Activated CD4-positive, CD25-positive, alpha-beta regulatory T cell treated with anti-CD3 and anti-CD28 coated beads, Interleukin-2, amount 50 U/mL, for 24 hours (primary cell): ENCODE measurements around the gene CCNK.

Experiments used
- ATAC-seq, 2 donors: fragments of 150-1000 bp; cut with Tn5 transposase; one replicate each; pipeline ENCODE4 v1.10.0; 2021; ENCODE audit warnings: mild to moderate bottlenecking in 1 of 2, moderate library complexity in 1 of 2

Gene CCNK

GRCh38 chr14:99467336-99468078, 13.7 kb upstream of the CCNK start:
- ATAC-seq, result no peak

GRCh38 chr14:99468081-99468480, 13.1 kb upstream of the CCNK start:
- no peak for ATAC-seq

- ATAC-seq, result no peak
These were observed 12.2 kb upstream of the CCNK start for GRCh38 chr14:99468836-99469592.

- no peak for ATAC-seq
These were observed 9.5 kb upstream of the CCNK start for GRCh38 chr14:99471731-99472130.

GRCh38 chr14:99472937-99473336, 8.3 kb upstream of the CCNK start:
- no peak for ATAC-seq

- ATAC-seq, result no peak
These were observed 7.8 kb upstream of the CCNK start for GRCh38 chr14:99473458-99473857.

- no peak for ATAC-seq
These were observed 6.0 kb upstream of the CCNK start for GRCh38 chr14:99475179-99475578.

GRCh38 chr14:99475660-99476059, 5.5 kb upstream of the CCNK start:
- ATAC-seq, result no peak

GRCh38 chr14:99476864-99477263, 4.3 kb upstream of the CCNK start:
- ATAC-seq, result no peak

GRCh38 chr14:99478128-99478527, 3.1 kb upstream of the CCNK start:
- ATAC-seq, result no peak

GRCh38 chr14:99479160-99479905, 1.9 kb upstream of the CCNK start:
- ATAC-seq, result no peak

GRCh38 chr14:99479906-99480869, 1.0 kb upstream of the CCNK start, which contains the start of gene SETD3:
SETD3 (minus strand) TSS chr14:99480859; CDS start chr14:99465805, 15,054 bp downstream.
- ATAC-seq, result no peak

- no peak for ATAC-seq
These were observed 513 bp downstream of the CCNK start for GRCh38 chr14:99481745-99482099.

- no peak for ATAC-seq
These were observed 2.9 kb downstream of the CCNK start for GRCh38 chr14:99484106-99484505.

- no peak for ATAC-seq
These were observed 16.1 kb downstream of the CCNK start for GRCh38 chr14:99497341-99497740.

- ATAC-seq, result no peak
These were observed 16.7 kb downstream of the CCNK start for GRCh38 chr14:99497894-99498293.

GRCh38 chr14:99502989-99503421, 21.8 kb downstream of the CCNK start:
- ATAC-seq, result no peak

- peak in 1 of 2 donors; percentile 27 for ATAC-seq
These were observed 22.7 kb downstream of the CCNK start for GRCh38 chr14:99503848-99504453.

- ATAC-seq, result no peak
These were observed 23.9 kb downstream of the CCNK start for GRCh38 chr14:99505089-99505488.

GRCh38 chr14:99506276-99506675, 25.1 kb downstream of the CCNK start:
- no peak for ATAC-seq

GRCh38 chr14:99507860-99508640, 26.8 kb downstream of the CCNK start:
- ATAC-seq, result no peak
